ENCODE data around the gene ZNF423.
A peak's percentile ranks its signal among the peaks of the same experiment; 100 is the strongest.

The ZNF423 gene

GRCh38 chr16:49596648-49597291 lies 259.1 kb downstream of the ZNF423 start:
- H2BK15ac ChIP-seq (ENCODE audit: low read depth, poor library complexity, severe bottlenecking): no peak overlapping the region
- H2AFZ ChIP-seq (ENCODE audit: low read depth, low read length): peak overlapping the region; percentile 48
- no peak overlapping the region for H3K14ac ChIP-seq (ENCODE audit: low read length in 2 of 2)
- no peak overlapping the region for H2BK5ac ChIP-seq (ENCODE audit: low read depth, low read length, poor library complexity, severe bottlenecking)
- peaks cover 16% of the 10 kb centered on the region for H3K4me1 ChIP-seq (ENCODE audit: control insufficient read depth, insufficient read depth, low read depth, low read length)
- peak overlapping the region; percentile 41 for H4K8ac ChIP-seq (ENCODE audit: low read length)
- no peak overlapping the region for H3K4me2 ChIP-seq (ENCODE audit: low read length, poor library complexity, severe bottlenecking)
- H4K91ac ChIP-seq (ENCODE audit: low read length): peak overlapping the region; percentile 30
- H3K27me3 ChIP-seq (ENCODE audit: control insufficient read depth in 1 of 2, insufficient read depth in 1 of 2, low read length in 2 of 2): peaks cover 4% of the 10 kb centered on the region in 2 experiments
- no peak overlapping the region for H2BK120ac ChIP-seq (ENCODE audit: low read depth, low read length)
- H2BK12ac ChIP-seq (ENCODE audit: low read length in 2 of 2): peak overlapping the region in 1 of 2 experiments; percentile 4
- H3K9me3 ChIP-seq (ENCODE audit: control insufficient read depth, low read length): no peaks in the 10 kb centered on the region
- DNase-seq: no peak
- peak overlapping the region; percentile 15 to 29 for H3K18ac ChIP-seq (ENCODE audit: low read depth in 1 of 2, low read length in 2 of 2)
- H3K79me1 ChIP-seq (replicated peaks; ENCODE audit: low read length, poor library complexity, severe bottlenecking): peaks cover 2% of the 10 kb centered on the region
- peak overlapping the region in 1 of 2 experiments; percentile 70 for H3K4me3 ChIP-seq (ENCODE audit: insufficient read depth in 1 of 2, low read depth in 1 of 2, low read length in 2 of 2)
- H3K23ac ChIP-seq (ENCODE audit: low read length in 2 of 2): no peak overlapping the region
- peak overlapping the region; percentile 14 for H2AK5ac ChIP-seq (ENCODE audit: low read length, severe bottlenecking)
- H3K27ac ChIP-seq (ENCODE audit: low read length, poor library complexity, severe bottlenecking): no peak overlapping the region
- WGBS: 69% methylated on average over 8 of the region's 10 CpGs
- H3K36me3 ChIP-seq (ENCODE audit: control insufficient read depth in 1 of 2, insufficient read depth in 2 of 2, low read depth in 1 of 2, low read length in 2 of 2): peaks cover 0 to 3% of the 10 kb centered on the region in 2 experiments
- H3K9ac ChIP-seq (ENCODE audit: low read length): peak overlapping the region; percentile 91
- H3K4ac ChIP-seq (ENCODE audit: low read depth in 1 of 2, low read length in 2 of 2): no peak overlapping the region

GRCh38 chr16:49596068-49596467 lies 259.8 kb downstream of the ZNF423 start:
- Histone ChIP-seq H3K4me2 (ENCODE audit: low read length, poor library complexity, severe bottlenecking) (peak overlapping the region; percentile 51), H3K9me3 (ENCODE audit: control insufficient read depth, low read length) (no peaks in the 10 kb centered on the region), H2BK5ac (ENCODE audit: low read depth, low read length, poor library complexity, severe bottlenecking) (no peak overlapping the region), H3K14ac (ENCODE audit: low read length in 2 of 2) (no peak overlapping the region), H3K4me1 (ENCODE audit: control insufficient read depth, insufficient read depth, low read depth, low read length) (peaks cover 16% of the 10 kb centered on the region), H3K27ac (ENCODE audit: low read length, poor library complexity, severe bottlenecking) (peak overlapping the region; percentile 41), H3K79me1 (replicated peaks; ENCODE audit: low read length, poor library complexity, severe bottlenecking) (peaks cover 2% of the 10 kb centered on the region), H4K91ac (ENCODE audit: low read length) (no peak overlapping the region), H3K9ac (ENCODE audit: low read length) (peak overlapping the region; percentile 91), H2AFZ (ENCODE audit: low read depth, low read length) (no peak overlapping the region), H3K18ac (ENCODE audit: low read depth in 1 of 2, low read length in 2 of 2) (peak overlapping the region in 1 of 2 experiments; percentile 52), H3K27me3 (ENCODE audit: control insufficient read depth in 1 of 2, insufficient read depth in 1 of 2, low read length in 2 of 2) (peaks cover 0 to 4% of the 10 kb centered on the region in 2 experiments), H3K23ac (ENCODE audit: low read length in 2 of 2) (no peak overlapping the region), H3K4me3 (ENCODE audit: insufficient read depth in 1 of 2, low read depth in 1 of 2, low read length in 2 of 2) (peak overlapping the region in 1 of 2 experiments; percentile 70), H2BK15ac (ENCODE audit: low read depth, poor library complexity, severe bottlenecking) (no peak overlapping the region), H2BK120ac (ENCODE audit: low read depth, low read length) (no peak overlapping the region), H3K36me3 (ENCODE audit: control insufficient read depth in 1 of 2, insufficient read depth in 2 of 2, low read depth in 1 of 2, low read length in 2 of 2) (no peaks in the 10 kb centered on the region), H2AK5ac (ENCODE audit: low read length, severe bottlenecking) (no peak overlapping the region), H2BK12ac (ENCODE audit: low read length in 2 of 2) (no peak overlapping the region), H3K4ac (ENCODE audit: low read depth in 1 of 2, low read length in 2 of 2) (no peak overlapping the region), H4K8ac (ENCODE audit: low read length) (no peak overlapping the region)
- 5% methylated on average over 9 of the region's 11 CpGs for WGBS
- peak; percentile 33 for DNase-seq

- H3K27ac ChIP-seq (ENCODE audit: low read length, poor library complexity, severe bottlenecking): no peak overlapping the region
- peak overlapping the region; percentile 91 for H3K9ac ChIP-seq (ENCODE audit: low read length)
- no peak overlapping the region for H3K4me2 ChIP-seq (ENCODE audit: low read length, poor library complexity, severe bottlenecking)
- H2BK5ac ChIP-seq (ENCODE audit: low read depth, low read length, poor library complexity, severe bottlenecking): no peak overlapping the region
- no peak for DNase-seq
- H3K4me1 ChIP-seq (ENCODE audit: control insufficient read depth, insufficient read depth, low read depth, low read length): peaks cover 11% of the 10 kb centered on the region
- no peak overlapping the region for H2BK15ac ChIP-seq (ENCODE audit: low read depth, poor library complexity, severe bottlenecking)
- 89% methylated on average over 12 of the region's 12 CpGs for WGBS
- H2BK120ac ChIP-seq (ENCODE audit: low read depth, low read length): no peak overlapping the region
- H3K27me3 ChIP-seq (ENCODE audit: control insufficient read depth in 1 of 2, insufficient read depth in 1 of 2, low read length in 2 of 2): no peaks in the 10 kb centered on the region
- no peak overlapping the region for H3K18ac ChIP-seq (ENCODE audit: low read depth in 1 of 2, low read length in 2 of 2)
- H4K91ac ChIP-seq (ENCODE audit: low read length): no peak overlapping the region
- H2AFZ ChIP-seq (ENCODE audit: low read depth, low read length): no peak overlapping the region
- H3K14ac ChIP-seq (ENCODE audit: low read length in 2 of 2): no peak overlapping the region
- H3K4me3 ChIP-seq (ENCODE audit: insufficient read depth in 1 of 2, low read depth in 1 of 2, low read length in 2 of 2): no peak overlapping the region
- H3K36me3 ChIP-seq (ENCODE audit: control insufficient read depth in 1 of 2, insufficient read depth in 2 of 2, low read depth in 1 of 2, low read length in 2 of 2): no peaks in the 10 kb centered on the region
- no peak overlapping the region for H3K23ac ChIP-seq (ENCODE audit: low read length in 2 of 2)
- H2AK5ac ChIP-seq (ENCODE audit: low read length, severe bottlenecking): no peak overlapping the region
- H4K8ac ChIP-seq (ENCODE audit: low read length): no peak overlapping the region
- no peaks in the 10 kb centered on the region for H3K9me3 ChIP-seq (ENCODE audit: control insufficient read depth, low read length)
- no peak overlapping the region for H3K4ac ChIP-seq (ENCODE audit: low read depth in 1 of 2, low read length in 2 of 2)
- no peak overlapping the region for H2BK12ac ChIP-seq (ENCODE audit: low read length in 2 of 2)
- H3K79me1 ChIP-seq (replicated peaks; ENCODE audit: low read length, poor library complexity, severe bottlenecking): peaks cover 2% of the 10 kb centered on the region
These were observed 261.0 kb downstream of the ZNF423 start for GRCh38 chr16:49594685-49595498.

- no peak for DNase-seq
- Histone ChIP-seq H3K14ac (ENCODE audit: low read length in 2 of 2) (no peak overlapping the region), H3K4me2 (ENCODE audit: low read length, poor library complexity, severe bottlenecking) (no peak overlapping the region), H2AK5ac (ENCODE audit: low read length, severe bottlenecking) (no peak overlapping the region), H4K91ac (ENCODE audit: low read length) (no peak overlapping the region), H2BK15ac (ENCODE audit: low read depth, poor library complexity, severe bottlenecking) (no peak overlapping the region), H3K9me3 (ENCODE audit: control insufficient read depth, low read length) (no peaks in the 10 kb centered on the region), H3K18ac (ENCODE audit: low read depth in 1 of 2, low read length in 2 of 2) (no peak overlapping the region), H2BK5ac (ENCODE audit: low read depth, low read length, poor library complexity, severe bottlenecking) (no peak overlapping the region), H3K79me1 (replicated peaks; ENCODE audit: low read length, poor library complexity, severe bottlenecking) (peaks cover 2% of the 10 kb centered on the region), H3K36me3 (ENCODE audit: control insufficient read depth in 1 of 2, insufficient read depth in 2 of 2, low read depth in 1 of 2, low read length in 2 of 2) (no peaks in the 10 kb centered on the region), H2BK12ac (ENCODE audit: low read length in 2 of 2) (no peak overlapping the region), H2AFZ (ENCODE audit: low read depth, low read length) (no peak overlapping the region), H3K4ac (ENCODE audit: low read depth in 1 of 2, low read length in 2 of 2) (no peak overlapping the region), H3K4me1 (ENCODE audit: control insufficient read depth, insufficient read depth, low read depth, low read length) (peaks cover 11% of the 10 kb centered on the region), H3K27me3 (ENCODE audit: control insufficient read depth in 1 of 2, insufficient read depth in 1 of 2, low read length in 2 of 2) (no peaks in the 10 kb centered on the region), H3K27ac (ENCODE audit: low read length, poor library complexity, severe bottlenecking) (no peak overlapping the region), H4K8ac (ENCODE audit: low read length) (no peak overlapping the region), H3K23ac (ENCODE audit: low read length in 2 of 2) (no peak overlapping the region), H3K4me3 (ENCODE audit: insufficient read depth in 1 of 2, low read depth in 1 of 2, low read length in 2 of 2) (no peak overlapping the region), H2BK120ac (ENCODE audit: low read depth, low read length) (no peak overlapping the region), H3K9ac (ENCODE audit: low read length) (no peak overlapping the region)
- WGBS: 94% methylated on average over 2 of the region's 2 CpGs
These were observed 261.8 kb downstream of the ZNF423 start for GRCh38 chr16:49594153-49594552.

All from mesenchymal stem cell (in vitro differentiated cells and primary cell).